Measurements from ENCODE around the gene STK11.

DNA sequence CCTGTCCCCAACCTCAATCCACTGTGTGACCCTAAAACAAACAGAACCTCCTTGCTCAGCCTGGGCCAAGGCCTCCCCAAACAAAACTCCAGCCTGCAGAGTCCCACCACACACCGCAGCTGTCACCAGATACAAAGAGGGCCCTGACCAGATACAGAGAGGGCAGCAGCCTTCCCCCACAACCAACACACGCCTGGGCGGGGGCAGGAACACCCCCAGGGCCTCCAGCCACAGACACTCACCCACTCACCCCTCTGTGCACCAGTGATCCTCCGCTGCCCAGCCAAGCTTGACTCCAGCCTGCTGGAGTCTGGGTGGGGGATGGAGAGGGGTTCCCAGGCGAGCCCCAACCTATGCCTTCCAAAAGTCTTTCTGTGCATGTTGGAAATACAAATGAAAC, 57.6 kb downstream of the STK11 start:
- TF ChIP-seq EZH2 (IDR thresholded peaks at IDR 0.05; ENCODE audit: insufficient read depth, poor library complexity, severe bottlenecking) (no peak), EZH2phosphoT487 (IDR thresholded peaks at IDR 0.05; ENCODE audit: insufficient read depth, low read depth) (no peak)

All from GM23248 (cell line).